A549 (cell line): ENCODE results near the gene ATP1A2. TPM values are rescaled to one million over a fixed set of nuclear protein-coding genes. Genes with fewer than 3 reads are reported as not detected.

ENCODE experiments used
- ATAC-seq, 2 experiments: fragments of 200-7000 bp in 1 of 2; fragments of >200 bp in 1 of 2; cut with Nextera tagmentation in 1 of 2; cut with Tn5 transposase in 1 of 2; 3 replicates each; pipeline versions ENCODE4 v1.8.0 to v1.9.1; 2018 to 2020; ENCODE audit warnings: mild to moderate bottlenecking in 1 of 2, moderate library complexity in 1 of 2
- CTCF ChIA-PET: fragments of 300-600 bp; sonication (Branson Sonifier 250); formaldehyde crosslinking; extraction: SDS; loops from one replicate; lab custom pipeline; 2021; ENCODE audit warnings: antibody characterized with exemption, inconsistent platforms; lab: Yijun Ruan, JAX
- POLR2A ChIA-PET: fragments of 350-600 bp; formaldehyde crosslinking; extraction: SDS; loops from one replicate; lab custom pipeline; 2021; ENCODE audit warnings: antibody characterized with exemption, inconsistent platforms; lab: Yijun Ruan, JAX
- DNase-seq, 2 experiments: peaks; one replicate each; pipeline versions ENCODE4 v3.0.0 to v3.0.0-alpha.2; 2011 to 2016; ENCODE audit warnings: low read depth in 1 of 2, low spot score in 1 of 2
- FAIRE-seq: peaks from 2 replicates; lab custom pipeline; 2011; peaks lifted over from hg19 to GRCh38; lab: Jason Lieb, UNC
- H3K27ac ChIP-seq, 2 experiments: fragments of >200 bp; sonication (Bioruptor Twin); formaldehyde crosslinking; 3 replicates each; pipeline ENCODE4 v1.5.1; 2016 to 2017
- H3K4me1 ChIP-seq: fragments of >200 bp; sonication (Bioruptor Twin); formaldehyde crosslinking; 3 replicates; pipeline ENCODE4 v1.6.1; 2016
- H3K4me2 ChIP-seq: fragments of >200 bp; sonication (Bioruptor Twin); formaldehyde crosslinking; 3 replicates; pipeline ENCODE4 v1.6.1; 2016
- H3K4me3 ChIP-seq: fragments of >200 bp; sonication (Bioruptor Twin); formaldehyde crosslinking; 3 replicates; pipeline ENCODE4 v1.5.1; 2016
- H3K9me3 ChIP-seq: fragments of >200 bp; sonication (Bioruptor Twin); formaldehyde crosslinking; 3 replicates; pipeline ENCODE4 v1.6.1; 2016
- BCL3 ChIP-seq: fragments of >200 bp; sonication (Bioruptor Twin); formaldehyde crosslinking; IDR thresholded peaks from 3 replicates; pipeline ENCODE4 v1.6.1; 2016
- BHLHE40 ChIP-seq: IDR thresholded peaks from 2 replicates; pipeline ENCODE4 v1.6.1; 2012; ENCODE audit warnings: low read depth, low read length, inconsistent platforms
- CHD4 ChIP-seq: fragments of 200-600 bp; sonication (generic); IDR thresholded peaks from 2 replicates; pipeline ENCODE4 v1.6.1; 2016; ENCODE audit warnings: antibody characterized with exemption, mild to moderate bottlenecking, borderline replicate concordance
- E2F6 ChIP-seq: IDR thresholded peaks from 2 replicates; pipeline ENCODE4 v1.6.1; 2012; ENCODE audit warnings: low read depth, borderline replicate concordance
- EHF ChIP-seq: fragments of 250-450 bp; sonication (Bioruptor Pico); IDR thresholded peaks from 2 replicates; pipeline ENCODE4 v1.5.0; 2020; ENCODE audit warnings: mild to moderate bottlenecking
- ELK1 ChIP-seq: fragments of 150-350 bp; IDR thresholded peaks from 2 replicates; pipeline ENCODE4 v1.6.1; 2014; ENCODE audit warnings: low read depth, mild to moderate bottlenecking, low read length
- ESRRA ChIP-seq: fragments of 150-350 bp; IDR thresholded peaks from 2 replicates; pipeline ENCODE4 v1.6.1; 2014; ENCODE audit warnings: mild to moderate bottlenecking, low read length, borderline replicate concordance
- FOSB ChIP-seq: fragments of 250-450 bp; sonication (Bioruptor Pico); IDR thresholded peaks from 2 replicates; pipeline ENCODE4 v1.5.0; 2020; ENCODE audit warnings: mild to moderate bottlenecking, moderate library complexity
- FOXS1 ChIP-seq: fragments of 250-450 bp; sonication (Bioruptor Pico); IDR thresholded peaks from 2 replicates; pipeline ENCODE4 v1.5.0; 2020; ENCODE audit warnings: mild to moderate bottlenecking, moderate library complexity
- HDAC2 ChIP-seq: fragments of 200-600 bp; sonication (generic); IDR thresholded peaks from 2 replicates; pipeline ENCODE4 v1.6.1; 2016
- HEYL ChIP-seq: fragments of 250-450 bp; sonication (Bioruptor Pico); IDR thresholded peaks from 2 replicates; pipeline ENCODE4 v1.8.0; 2021; ENCODE audit warnings: mild to moderate bottlenecking, moderate library complexity
- HOXB13 ChIP-seq: fragments of 250-450 bp; sonication (Bioruptor Pico); IDR thresholded peaks from 2 replicates; pipeline ENCODE4 v1.5.0; 2020; ENCODE audit warnings: low read depth, mild to moderate bottlenecking, moderate library complexity
- JUN ChIP-seq, 2 experiments: fragments of >200 bp; sonication (Bioruptor Twin); formaldehyde crosslinking; IDR thresholded peaks; 2 replicates in 1 of 2; 3 replicates in 1 of 2; pipeline ENCODE4 v1.6.1; 2016 to 2017
- JUNB ChIP-seq: fragments of >200 bp; sonication (Bioruptor Twin); formaldehyde crosslinking; IDR thresholded peaks from 2 replicates; pipeline ENCODE4 v1.6.1; 2016
- KDM1A ChIP-seq: fragments of 200-600 bp; sonication (generic); IDR thresholded peaks from 2 replicates; pipeline ENCODE4 v1.6.1; 2016; ENCODE audit warnings: low read depth, mild to moderate bottlenecking
- KDM5A ChIP-seq: fragments of 200-600 bp; sonication (generic); IDR thresholded peaks from 2 replicates; pipeline ENCODE4 v1.6.1; 2016; ENCODE audit warnings: antibody characterized with exemption, mild to moderate bottlenecking
- MAFK ChIP-seq: fragments of 450-650 bp; IDR thresholded peaks from 2 replicates; pipeline ENCODE4 v1.6.1; 2014; ENCODE audit not compliant: partially characterized antibody
- MYC ChIP-seq: IDR thresholded peaks from 2 replicates; pipeline ENCODE4 v1.6.1; 2012; ENCODE audit warnings: mild to moderate bottlenecking, inconsistent platforms, low read length, improper control_type of control experiment, borderline replicate concordance
- NFE2L2 ChIP-seq: fragments of 150-350 bp; conservative IDR thresholded peaks from 2 replicates; pipeline ENCODE4 v1.6.1; 2014; ENCODE audit warnings: low read length
- NPAS2 ChIP-seq: fragments of 250-450 bp; sonication (Bioruptor Pico); IDR thresholded peaks from 2 replicates; pipeline ENCODE4 v1.8.0; 2022; ENCODE audit warnings: mild to moderate bottlenecking, moderate library complexity, borderline replicate concordance
- PBX3 ChIP-seq: IDR thresholded peaks from 2 replicates; pipeline ENCODE4 v1.6.1; 2012
- PHF8 ChIP-seq: fragments of 200-600 bp; sonication (generic); IDR thresholded peaks from 2 replicates; pipeline ENCODE4 v1.6.1; 2016; ENCODE audit warnings: low read depth, mild to moderate bottlenecking, antibody characterized with exemption, moderate library complexity, borderline replicate concordance
- POLR2AphosphoS2 ChIP-seq: conservative IDR thresholded peaks from 2 replicates; pipeline ENCODE4 v1.6.1; 2012; ENCODE audit warnings: low read length, improper control_type of control experiment, inconsistent platforms
- RAD21 ChIP-seq, 2 experiments: fragments of >200 bp in 1 of 2; sonication (Bioruptor Twin) in 1 of 2; formaldehyde crosslinking in 1 of 2; IDR thresholded peaks in 1 of 2; conservative IDR thresholded peaks in 1 of 2; 2 replicates in 1 of 2; 3 replicates in 1 of 2; pipeline ENCODE4 v1.6.1; 2012 to 2018; ENCODE audit warnings: inconsistent platforms in 1 of 2
- RNF2 ChIP-seq: fragments of 200-600 bp; sonication (generic); IDR thresholded peaks from 2 replicates; pipeline ENCODE4 v1.6.1; 2016; ENCODE audit warnings: low read depth, mild to moderate bottlenecking, antibody characterized with exemption, moderate library complexity, borderline replicate concordance
- SMC3 ChIP-seq: fragments of >200 bp; sonication (Bioruptor Twin); formaldehyde crosslinking; IDR thresholded peaks from 3 replicates; pipeline ENCODE4 v1.6.1; 2018; ENCODE audit warnings: inconsistent platforms
- SREBF2 ChIP-seq: fragments of 450-650 bp; IDR thresholded peaks from 2 replicates; pipeline ENCODE4 v1.6.1; 2014; ENCODE audit warnings: mild to moderate bottlenecking, moderate library complexity
- TFCP2L1 ChIP-seq: fragments of 250-450 bp; sonication (Bioruptor Pico); IDR thresholded peaks from 2 replicates; pipeline ENCODE4 v1.5.0; 2021; ENCODE audit warnings: mild to moderate bottlenecking
- TP53 ChIP-seq: fragments of 250-450 bp; sonication (Bioruptor Pico); IDR thresholded peaks from 2 replicates; pipeline ENCODE4 v1.5.0; 2021; ENCODE audit warnings: mild to moderate bottlenecking, moderate library complexity
- ZC3H11A ChIP-seq: fragments of 450-650 bp; IDR thresholded peaks from 2 replicates; pipeline ENCODE4 v1.6.1; 2014; ENCODE audit warnings: antibody characterized with exemption, mild to moderate bottlenecking
- ZNF302 ChIP-seq: fragments of 250-450 bp; sonication (Bioruptor Pico); IDR thresholded peaks from 2 replicates; pipeline ENCODE4 v1.9.0; 2021; ENCODE audit warnings: inconsistent platforms, mild to moderate bottlenecking, moderate library complexity
- WGBS: methylation state at CpG from one replicate; pipeline ENCODE4 v1.1.6; 2017; ENCODE audit errors: missing lambda C conversion rate; 5-methylcytosine and 5-hydroxymethylcytosine counted together
- polyA plus RNA-seq, 4 experiments: library from polyadenylated mRNA; depleted of rRNA in 3 of 4; stranded (reverse); fragments of >200 nt; fragmentation: RNase III in 1 of 4; extraction: RNeasy Plus Mini Kit Qiagen cat#74134 plus additional on column Dnase treatment in 1 of 4; gene quantifications; 2 replicates in 3 of 4; 3 replicates in 1 of 4; pipeline ENCODE4 v1.2.3, GENCODE V29; 2011 to 2017

The ATP1A2 gene
- polyA plus RNA-seq, 2 of the 4 experiments (the other 2 are of a cell fraction), result 0.09 TPM; not detected in 1

- no peak for TF ChIP-seq RNF2
Observed at GRCh38 chr1:160122978-160123495, 7.5 kb downstream of the ATP1A2 start (continued).

GRCh38 chr1:160123726-160124125, 8.2 kb downstream of the ATP1A2 start:
- Histone ChIP-seq H3K4me3 (no peak overlapping the region), H3K27ac (peak overlapping the region; percentile 85 to 93), H3K4me2 (peak overlapping the region; percentile 64), H3K4me1 (peaks cover 46% of the 10 kb centered on the region), H3K9me3 (no peaks in the 10 kb centered on the region)
- TF ChIP-seq NFE2L2, result no peak
- no peak for TF ChIP-seq ELK1
- TF ChIP-seq NPAS2, result no peak
- no peak for TF ChIP-seq TFCP2L1 (CRISPR knock-in tag)
- no peak for TF ChIP-seq SMC3
- TF ChIP-seq MAFK, result no peak
- no peak for TF ChIP-seq HEYL (CRISPR knock-in tag)
- TF ChIP-seq PBX3, result no peak
- no peak for TF ChIP-seq JUNB
- no peak for TF ChIP-seq MYC
- no peak for TF ChIP-seq BCL3
- TF ChIP-seq SREBF2, result no peak
- no peak for TF ChIP-seq E2F6
- TF ChIP-seq CHD4, result no peak
- no peak for TF ChIP-seq HDAC2
- TF ChIP-seq HOXB13, result no peak
- TF ChIP-seq KDM1A, result no peak
- no peak for TF ChIP-seq RAD21 (conservative IDR thresholded peaks at IDR 0.05 in 1 of 2, IDR thresholded peaks at IDR 0.05 in 1 of 2)
- TF ChIP-seq PHF8, result no peak
- POLR2A ChIA-PET, result no interaction called here
- CTCF ChIA-PET, result interaction anchor here (0.7 to 23.7 kb wide), 9 partner anchors 10 to 253 kb away, joined by 3 to 222 read pairs (median 5); partner anchors contain the start of gene PEA15
- DNase-seq, result no peak
- FAIRE-seq, result no peak
- no peak for ATAC-seq

- H3K4me3 ChIP-seq, result no peak overlapping the region
- H3K27ac ChIP-seq, result peak overlapping the region; percentile 85 to 93
- TF ChIP-seq KDM5A, result no peak
- TF ChIP-seq FOXS1 (CRISPR knock-in tag), result no peak
- TF ChIP-seq JUNB, result peak; percentile 93
- TF ChIP-seq JUN (IDR thresholded peaks at IDR 0.05), result peak; percentile 89 to 92
- no peak for TF ChIP-seq ZC3H11A
- TF ChIP-seq RAD21 (conservative IDR thresholded peaks at IDR 0.05 in 1 of 2, IDR thresholded peaks at IDR 0.05 in 1 of 2), result peak; percentile 23 to 64; a peak in 3 of 5 replicates
- TF ChIP-seq EHF (CRISPR knock-in tag), result no peak
- TF ChIP-seq TP53, result no peak
- TF ChIP-seq NFE2L2, result no peak
- no peak for TF ChIP-seq SREBF2
- no peak for TF ChIP-seq BHLHE40
- TF ChIP-seq POLR2AphosphoS2, result no peak
- 0 out of 2 replicates have a peak, but pooled peaks have one; percentile 14 for TF ChIP-seq PBX3
- TF ChIP-seq HEYL (CRISPR knock-in tag), result no peak
- no peak for TF ChIP-seq FOSB (CRISPR knock-in tag)
- peak; percentile 33; the same call in 1 of the 2 replicates for TF ChIP-seq ESRRA
- no peak for TF ChIP-seq ZNF302
- TF ChIP-seq SMC3, result peak; percentile 46; the same call in 2 of the 3 replicates
Observed at GRCh38 chr1:160124705-160125478, 9.3 kb downstream of the ATP1A2 start.

More at GRCh38 chr1:160124705-160125478, 9.3 kb downstream of the ATP1A2 start:
- WGBS, result 20% methylated on average over 8 of the region's 8 CpGs
- Histone ChIP-seq H3K4me1 (peaks cover 54% of the 10 kb centered on the region), H3K9me3 (no peaks in the 10 kb centered on the region), H3K4me2 (peak overlapping the region; percentile 64)
- ChIA-PET POLR2A (no interaction called here), CTCF (interaction anchor here (0.6 to 23.7 kb wide), 14 partner anchors 15 to 252 kb away, joined by 3 to 222 read pairs (median 3); partner anchors contain the start of gene PEA15)
- ATAC-seq, result peak; percentile 82 to 86
- peak; percentile 90 to 94 for DNase-seq
- FAIRE-seq, result peak; percentile 36
